Progenitor cell of endocrine pancreas (in vitro differentiated cells): ENCODE data around the gene HS3ST2. TPM values are rescaled to one million over a fixed set of nuclear protein-coding genes. Genes with fewer than 3 reads are reported as not detected.
A peak's percentile ranks its signal among the peaks of the same experiment; 100 is the strongest.
"Not testable (repeated sequence)": the region's sequence is repeated elsewhere in the genome, so short reads cannot be mapped to it uniquely, and the experiment has no call there.

Experiments
- DNase-seq: peaks from one replicate; pipeline ENCODE4 v3.0.0; 2021; ENCODE audit warnings: low spot score; ENCODE audit not compliant: unreplicated experiment
- H3K27ac Mint-ChIP-seq: 2 replicates; pipeline ENCODE4 v1.8.0; 2021; ENCODE audit warnings: mild to moderate bottlenecking, moderate library complexity, mixed read lengths
- H3K27me3 Mint-ChIP-seq: 2 replicates; pipeline ENCODE4 v1.8.0; 2021; ENCODE audit warnings: mixed read lengths
- H3K36me3 Mint-ChIP-seq: 2 replicates; pipeline ENCODE4 v1.8.0; 2022; ENCODE audit warnings: mixed read lengths; ENCODE audit not compliant: insufficient read depth
- H3K4me1 Mint-ChIP-seq: 2 replicates; pipeline ENCODE4 v1.8.0; 2021; ENCODE audit warnings: low read depth, mixed read lengths
- H3K4me3 Mint-ChIP-seq: 2 replicates; pipeline ENCODE4 v1.8.0; 2021; ENCODE audit warnings: low read depth, mild to moderate bottlenecking, moderate library complexity, mixed read lengths
- H3K9me3 Mint-ChIP-seq: 2 replicates; pipeline ENCODE4 v1.8.0; 2021; ENCODE audit warnings: low read depth, mixed read lengths
- total RNA-seq: library from RNA; stranded (reverse); gene quantifications from 2 replicates; pipeline ENCODE4 v1.2.1, GENCODE V29; 2021
- TF ChIP-seq, protein P1 (sequence below): fragments of 200-600 bp; sonication (generic); IDR thresholded peaks from one replicate; pipeline ENCODE4 v1.5.0; 2021; ENCODE audit warnings: antibody characterized with exemption, mild to moderate bottlenecking; ENCODE audit not compliant: unreplicated experiment

HS3ST2 gene
- total RNA-seq, 1 donor from 2014 or later = not detected

DNA sequence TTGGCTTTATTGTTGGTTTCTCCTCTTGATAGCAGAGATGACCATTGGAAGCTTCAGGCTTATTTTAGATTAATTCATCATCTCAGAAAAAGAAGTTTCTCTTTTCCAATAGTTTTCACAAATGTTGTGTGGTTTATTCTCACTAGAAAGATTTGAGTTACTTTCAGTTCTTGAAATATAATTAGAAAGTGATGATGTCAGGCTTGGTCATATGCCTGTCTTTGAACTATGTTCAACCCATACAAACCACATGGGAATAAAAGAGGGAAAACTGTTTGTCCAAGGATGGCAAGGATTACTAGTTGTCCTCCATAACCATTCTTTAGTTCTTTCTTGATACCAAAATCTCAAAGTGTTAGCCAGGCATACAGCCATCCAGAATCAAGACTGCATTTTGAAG lies 3.7 kb upstream of the HS3ST2 start:
- DNase-seq = no peak
- Mint-ChIP-seq H3K4me1 (peaks cover 7% of the 10 kb centered on the region), H3K27ac (no peak overlapping the region), H3K36me3 (no peaks in the 10 kb centered on the region), H3K27me3 (peaks cover 45% of the 10 kb centered on the region), H3K9me3 (no peaks in the 10 kb centered on the region), H3K4me3 (no peak overlapping the region)
- TF ChIP-seq, protein P1, sequence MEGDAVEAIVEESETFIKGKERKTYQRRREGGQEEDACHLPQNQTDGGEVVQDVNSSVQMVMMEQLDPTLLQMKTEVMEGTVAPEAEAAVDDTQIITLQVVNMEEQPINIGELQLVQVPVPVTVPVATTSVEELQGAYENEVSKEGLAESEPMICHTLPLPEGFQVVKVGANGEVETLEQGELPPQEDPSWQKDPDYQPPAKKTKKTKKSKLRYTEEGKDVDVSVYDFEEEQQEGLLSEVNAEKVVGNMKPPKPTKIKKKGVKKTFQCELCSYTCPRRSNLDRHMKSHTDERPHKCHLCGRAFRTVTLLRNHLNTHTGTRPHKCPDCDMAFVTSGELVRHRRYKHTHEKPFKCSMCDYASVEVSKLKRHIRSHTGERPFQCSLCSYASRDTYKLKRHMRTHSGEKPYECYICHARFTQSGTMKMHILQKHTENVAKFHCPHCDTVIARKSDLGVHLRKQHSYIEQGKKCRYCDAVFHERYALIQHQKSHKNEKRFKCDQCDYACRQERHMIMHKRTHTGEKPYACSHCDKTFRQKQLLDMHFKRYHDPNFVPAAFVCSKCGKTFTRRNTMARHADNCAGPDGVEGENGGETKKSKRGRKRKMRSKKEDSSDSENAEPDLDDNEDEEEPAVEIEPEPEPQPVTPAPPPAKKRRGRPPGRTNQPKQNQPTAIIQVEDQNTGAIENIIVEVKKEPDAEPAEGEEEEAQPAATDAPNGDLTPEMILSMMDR = no peak

DNA sequence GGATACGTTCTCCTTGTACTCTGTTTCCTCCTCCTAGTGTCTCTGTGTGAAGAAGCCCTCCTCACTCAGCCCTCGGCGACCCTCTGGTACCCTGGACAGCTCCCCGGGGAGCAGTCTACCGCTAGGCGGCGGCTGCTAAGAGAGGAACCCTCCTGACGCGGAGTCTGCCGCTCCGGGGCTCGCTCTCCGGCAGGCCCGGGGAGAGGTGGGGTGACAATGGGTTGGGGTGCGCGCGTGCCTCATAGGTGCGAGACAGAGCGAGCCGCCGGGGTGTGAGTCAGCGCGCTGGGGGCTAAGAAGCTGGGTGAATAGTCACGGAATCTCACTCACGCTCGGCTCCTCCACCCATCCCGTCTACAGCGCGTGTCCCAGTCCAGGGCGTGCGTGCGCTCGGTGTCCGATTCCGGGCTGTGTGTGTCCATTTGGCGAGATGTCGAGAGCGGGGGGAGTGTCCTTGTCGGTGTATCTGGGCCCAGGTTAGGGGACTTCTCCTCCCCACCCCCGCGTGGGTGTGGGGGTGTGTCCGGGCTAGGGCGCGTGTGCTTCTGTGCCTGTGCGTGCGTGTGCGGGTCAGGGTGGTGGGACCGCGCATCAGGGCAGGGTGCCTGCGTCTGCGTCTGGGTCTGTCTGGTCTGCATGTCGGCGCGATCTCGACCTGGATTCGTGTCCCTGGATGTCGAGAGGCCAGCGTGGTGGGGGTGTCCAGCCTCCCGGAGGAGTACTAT lies 577 bp upstream of the HS3ST2 start:
- Mint-ChIP-seq H3K9me3 (no peaks in the 10 kb centered on the region), H3K27me3 (peaks cover 75% of the 10 kb centered on the region), H3K36me3 (no peaks in the 10 kb centered on the region), H3K27ac (peak overlapping the region; percentile 71), H3K4me1 (peaks cover 7% of the 10 kb centered on the region), H3K4me3 (peak overlapping the region; percentile 68)
- TF ChIP-seq, protein P1 = peak; percentile 96
- DNase-seq = peak; percentile 89

DNA sequence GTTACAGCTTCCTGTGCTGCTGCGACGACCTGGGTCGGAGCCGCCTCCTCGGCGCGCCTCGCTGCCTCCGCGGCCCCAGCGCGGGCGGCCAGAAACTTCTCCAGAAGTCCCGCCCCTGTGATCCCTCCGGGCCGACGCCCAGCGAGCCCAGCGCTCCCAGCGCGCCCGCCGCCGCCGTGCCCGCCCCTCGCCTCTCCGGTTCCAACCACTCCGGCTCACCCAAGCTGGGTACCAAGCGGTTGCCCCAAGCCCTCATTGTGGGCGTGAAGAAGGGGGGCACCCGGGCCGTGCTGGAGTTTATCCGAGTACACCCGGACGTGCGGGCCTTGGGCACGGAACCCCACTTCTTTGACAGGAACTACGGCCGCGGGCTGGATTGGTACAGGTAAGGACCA lies 746 bp downstream of the HS3ST2 start:
- no peak overlapping the region for H3K4me3 Mint-ChIP-seq
- TF ChIP-seq, protein P1 = no peak
- DNase-seq = no peak
- no peak overlapping the region for H3K27ac Mint-ChIP-seq
- H3K4me1 Mint-ChIP-seq = peaks cover 7% of the 10 kb centered on the region
- H3K36me3 Mint-ChIP-seq = no peaks in the 10 kb centered on the region
- H3K9me3 Mint-ChIP-seq = no peaks in the 10 kb centered on the region
- peaks cover 73% of the 10 kb centered on the region for H3K27me3 Mint-ChIP-seq

DNA sequence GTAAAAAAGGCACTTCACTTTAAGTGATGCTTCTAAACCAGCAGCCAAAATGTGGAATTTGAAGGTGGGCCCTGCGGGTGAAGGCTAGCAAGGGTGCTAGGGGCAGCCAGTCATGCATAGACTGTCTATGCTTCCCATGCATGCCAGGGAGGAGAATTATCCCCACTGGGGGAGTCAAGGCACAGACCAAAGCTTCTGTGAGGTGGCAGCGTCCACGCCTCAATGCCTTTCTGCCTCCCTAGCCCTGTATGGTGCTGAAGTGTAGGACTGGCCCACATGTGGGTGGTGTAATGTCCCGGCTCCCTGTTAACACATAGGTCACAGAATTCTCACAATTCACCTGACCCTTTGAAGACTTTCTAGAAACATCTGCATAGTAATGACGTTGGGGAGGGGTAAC lies 1.9 kb downstream of the HS3ST2 start:
- H3K27me3 Mint-ChIP-seq = peaks cover 73% of the 10 kb centered on the region
- no peak for DNase-seq
- H3K27ac Mint-ChIP-seq = no peak overlapping the region
- H3K4me3 Mint-ChIP-seq = no peak overlapping the region
- peaks cover 7% of the 10 kb centered on the region for H3K4me1 Mint-ChIP-seq
- TF ChIP-seq, protein P1 = no peak
- H3K36me3 Mint-ChIP-seq = no peaks in the 10 kb centered on the region
- no peaks in the 10 kb centered on the region for H3K9me3 Mint-ChIP-seq

DNA sequence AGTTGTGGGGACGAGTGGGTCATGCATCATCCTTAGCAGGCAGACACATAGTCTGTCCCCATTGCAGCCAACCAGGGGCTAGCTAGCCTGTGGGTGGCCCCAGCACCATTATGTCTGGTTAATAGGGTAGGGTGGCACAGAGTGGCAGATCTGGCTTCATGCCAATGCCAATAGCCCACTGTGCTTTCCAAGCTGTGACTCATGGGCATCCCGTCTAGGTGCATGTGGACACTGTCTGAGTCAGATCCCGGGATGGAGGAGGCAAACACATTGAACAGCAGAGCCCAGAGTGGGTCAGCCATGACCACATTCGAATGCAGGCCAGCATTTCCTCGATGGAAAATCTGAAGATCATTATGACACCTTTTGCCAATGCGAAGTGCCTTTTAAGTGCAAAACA lies 2.5 kb downstream of the HS3ST2 start:
- DNase-seq = no peak
- H3K27me3 Mint-ChIP-seq = peaks cover 80% of the 10 kb centered on the region
- H3K27ac Mint-ChIP-seq = no peak overlapping the region
- H3K4me1 Mint-ChIP-seq = peaks cover 7% of the 10 kb centered on the region
- TF ChIP-seq, protein P1 = no peak
- H3K9me3 Mint-ChIP-seq = no peaks in the 10 kb centered on the region
- H3K36me3 Mint-ChIP-seq = no peaks in the 10 kb centered on the region
- H3K4me3 Mint-ChIP-seq = no peak overlapping the region

DNA sequence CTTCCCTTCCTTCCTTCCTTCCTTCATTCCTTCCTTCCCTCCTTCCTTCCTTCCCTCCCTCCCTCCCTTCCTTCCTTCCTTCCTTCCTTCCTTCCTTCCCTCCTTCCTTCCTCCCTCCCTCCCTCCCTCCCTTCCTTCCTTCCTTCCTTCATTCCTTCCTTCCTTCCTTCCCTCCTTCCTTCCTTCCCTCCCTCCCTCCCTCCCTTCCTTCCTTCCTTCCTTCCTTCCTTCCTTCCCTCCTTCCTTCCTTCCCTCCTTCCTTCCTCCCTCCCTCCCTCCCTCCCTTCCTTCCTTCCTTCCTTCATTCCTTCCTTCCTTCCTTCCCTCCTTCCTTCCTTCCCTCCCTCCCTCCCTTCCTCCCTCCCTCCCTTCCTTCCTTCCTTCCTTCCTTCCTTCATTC lies 4.8 kb downstream of the HS3ST2 start:
- not testable (repeated sequence) for H3K9me3 Mint-ChIP-seq, H3K27ac Mint-ChIP-seq, DNase-seq, H3K36me3 Mint-ChIP-seq, H3K4me1 Mint-ChIP-seq, H3K4me3 Mint-ChIP-seq
- H3K27me3 Mint-ChIP-seq = peaks cover 67% of the 10 kb centered on the region
